NK-92 (cell line): ENCODE results near the gene ARHGEF26.
"Not testable (repeated sequence)": the region's sequence is repeated elsewhere in the genome, so short reads cannot be mapped to it uniquely, and the experiment has no call there.

Experiments
- DNase-seq: peaks from one replicate; lab custom pipeline; 2025; ENCODE audit not compliant: unreplicated experiment; lab: John Stamatoyannopoulos, UW

The ARHGEF26 gene, protein sequence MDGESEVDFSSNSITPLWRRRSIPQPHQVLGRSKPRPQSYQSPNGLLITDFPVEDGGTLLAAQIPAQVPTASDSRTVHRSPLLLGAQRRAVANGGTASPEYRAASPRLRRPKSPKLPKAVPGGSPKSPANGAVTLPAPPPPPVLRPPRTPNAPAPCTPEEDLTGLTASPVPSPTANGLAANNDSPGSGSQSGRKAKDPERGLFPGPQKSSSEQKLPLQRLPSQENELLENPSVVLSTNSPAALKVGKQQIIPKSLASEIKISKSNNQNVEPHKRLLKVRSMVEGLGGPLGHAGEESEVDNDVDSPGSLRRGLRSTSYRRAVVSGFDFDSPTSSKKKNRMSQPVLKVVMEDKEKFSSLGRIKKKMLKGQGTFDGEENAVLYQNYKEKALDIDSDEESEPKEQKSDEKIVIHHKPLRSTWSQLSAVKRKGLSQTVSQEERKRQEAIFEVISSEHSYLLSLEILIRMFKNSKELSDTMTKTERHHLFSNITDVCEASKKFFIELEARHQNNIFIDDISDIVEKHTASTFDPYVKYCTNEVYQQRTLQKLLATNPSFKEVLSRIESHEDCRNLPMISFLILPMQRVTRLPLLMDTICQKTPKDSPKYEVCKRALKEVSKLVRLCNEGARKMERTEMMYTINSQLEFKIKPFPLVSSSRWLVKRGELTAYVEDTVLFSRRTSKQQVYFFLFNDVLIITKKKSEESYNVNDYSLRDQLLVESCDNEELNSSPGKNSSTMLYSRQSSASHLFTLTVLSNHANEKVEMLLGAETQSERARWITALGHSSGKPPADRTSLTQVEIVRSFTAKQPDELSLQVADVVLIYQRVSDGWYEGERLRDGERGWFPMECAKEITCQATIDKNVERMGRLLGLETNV

GRCh38 chr3:154120961-154121700, at the start of gene ARHGEF26:
Gene ARHGEF26 (plus strand): TSS chr3:154121390. CDS start chr3:154121993, 603 bp downstream.
- no peak for DNase-seq

DNA sequence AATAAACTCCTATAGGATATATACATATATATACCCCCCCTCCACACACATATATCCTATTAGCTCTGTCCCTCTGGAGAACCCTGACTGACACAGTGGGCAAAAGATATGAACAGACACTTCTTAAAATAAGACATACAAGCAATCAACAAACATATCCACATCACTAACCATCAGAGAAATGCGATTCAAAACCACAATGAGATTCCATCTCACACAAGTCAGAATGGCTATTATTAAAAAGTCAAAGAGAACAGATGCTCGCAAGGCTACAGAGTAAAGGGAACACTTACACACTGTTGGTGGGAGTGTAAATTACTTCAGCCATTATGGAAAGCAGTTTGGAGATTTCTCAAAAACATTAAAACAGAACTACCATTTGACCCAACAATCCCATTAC, 46.2 kb upstream of the ARHGEF26 start:
- no peak for DNase-seq

GRCh38 chr3:154078672-154079071, 42.5 kb upstream of the ARHGEF26 start:
- DNase-seq = no peak

GRCh38 chr3:154081305-154081704, 39.9 kb upstream of the ARHGEF26 start:
- no peak for DNase-seq

DNA sequence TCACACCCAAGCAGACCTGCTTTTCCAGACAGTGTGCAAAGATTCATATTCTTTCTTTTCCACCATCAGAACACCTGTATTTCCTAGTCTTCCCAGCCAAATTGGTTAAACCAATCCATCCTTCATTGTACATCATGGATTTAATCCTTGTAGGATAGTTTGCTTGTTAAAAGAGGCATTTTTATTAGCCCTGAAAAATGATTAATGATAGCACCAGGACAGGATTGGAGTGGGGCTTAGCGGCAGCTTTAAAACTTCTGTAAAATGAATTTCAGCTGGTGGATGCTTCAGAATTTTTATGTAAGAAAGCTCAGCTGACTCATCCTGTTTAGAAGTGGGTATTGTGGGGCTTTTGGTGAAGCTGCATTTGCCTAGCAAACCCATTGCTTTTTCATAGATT, 36.1 kb upstream of the ARHGEF26 start:
- no peak for DNase-seq

DNA sequence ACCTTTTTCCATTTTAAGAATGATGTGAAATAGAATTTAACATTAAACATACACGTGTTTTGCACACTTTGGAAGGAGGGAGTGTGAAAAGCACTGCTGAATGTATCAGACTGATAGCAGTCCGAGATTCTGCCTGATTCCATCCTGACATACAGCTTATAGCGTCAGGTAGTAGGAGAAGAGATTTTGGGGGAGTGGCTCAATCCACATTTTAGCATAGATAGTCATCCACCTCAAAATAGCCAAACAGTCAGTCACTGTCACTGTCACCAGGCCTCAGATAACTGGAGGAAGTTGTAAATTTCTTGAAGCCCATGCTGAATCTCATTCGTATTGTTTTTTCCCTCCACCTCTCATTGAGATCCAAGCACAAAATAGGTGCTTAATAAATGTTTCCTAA, 35.4 kb upstream of the ARHGEF26 start:
- DNase-seq = no peak

DNA sequence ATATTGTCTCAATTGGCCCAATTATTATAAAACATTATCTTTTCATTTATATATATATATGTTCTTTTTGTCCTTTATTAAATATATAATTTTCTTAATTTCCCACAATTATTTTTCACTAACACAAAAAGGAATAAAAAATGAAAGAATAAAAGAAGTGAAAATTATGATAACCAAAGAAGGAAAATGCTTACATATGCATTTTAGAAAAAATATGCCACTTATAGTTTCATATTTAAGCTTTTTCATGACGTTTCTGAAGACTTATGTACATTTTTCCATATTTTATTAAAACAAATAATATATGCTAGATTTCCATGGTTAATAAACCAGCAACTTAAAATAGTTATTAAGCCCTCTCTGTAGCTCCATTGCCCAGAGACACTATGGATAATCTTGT, 34.9 kb upstream of the ARHGEF26 start:
- no peak for DNase-seq

- not testable (repeated sequence) for DNase-seq
Observed at GRCh38 chr3:154087756-154088480, 33.3 kb upstream of the ARHGEF26 start.

- DNase-seq = no peak
Observed at GRCh38 chr3:154089421-154090420, 31.5 kb upstream of the ARHGEF26 start.

DNA sequence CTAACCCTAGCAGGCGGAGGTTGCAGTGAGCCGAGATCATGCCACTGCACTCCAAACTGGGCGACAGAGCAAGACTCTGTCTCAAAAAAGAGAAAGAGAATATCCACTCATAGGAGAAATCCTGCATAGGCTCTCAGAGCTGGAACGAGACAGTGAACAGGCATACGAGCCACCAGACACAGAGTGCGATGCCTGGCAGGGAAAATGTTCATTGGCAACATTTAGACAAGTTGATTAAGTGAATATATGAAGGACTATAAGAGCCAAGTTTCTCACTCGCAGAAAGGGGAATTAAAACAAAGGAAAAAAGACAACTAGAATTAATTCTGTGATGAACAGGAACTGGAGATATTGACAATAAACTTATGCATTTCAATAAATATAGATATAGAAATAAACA, 27.1 kb upstream of the ARHGEF26 start:
- DNase-seq = no peak

GRCh38 chr3:154095832-154096421, 25.3 kb upstream of the ARHGEF26 start:
- no peak for DNase-seq

GRCh38 chr3:154098376-154098775, 22.8 kb upstream of the ARHGEF26 start:
- DNase-seq = no peak

DNA sequence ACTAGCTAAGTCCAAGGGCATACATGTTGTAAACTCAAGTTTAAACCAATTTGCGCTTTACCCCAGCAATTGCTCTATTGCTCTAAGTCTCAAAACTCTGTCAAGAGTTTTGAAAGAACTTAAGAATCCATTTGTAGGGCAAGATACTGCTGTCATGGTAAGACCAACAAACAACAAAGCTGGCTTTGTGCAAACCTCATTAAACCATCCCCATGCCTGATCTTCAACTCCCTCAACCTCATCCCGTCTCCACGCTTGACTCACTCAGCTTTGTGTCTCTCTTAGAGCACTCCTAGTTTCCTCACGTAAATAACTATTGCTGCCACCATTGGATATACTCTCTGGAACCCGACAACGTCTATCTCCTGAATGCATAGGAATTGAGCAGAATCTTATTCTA, 20.6 kb upstream of the ARHGEF26 start:
- no peak for DNase-seq

- DNase-seq = no peak
Observed at GRCh38 chr3:154101250-154101649, 19.9 kb upstream of the ARHGEF26 start.

DNA sequence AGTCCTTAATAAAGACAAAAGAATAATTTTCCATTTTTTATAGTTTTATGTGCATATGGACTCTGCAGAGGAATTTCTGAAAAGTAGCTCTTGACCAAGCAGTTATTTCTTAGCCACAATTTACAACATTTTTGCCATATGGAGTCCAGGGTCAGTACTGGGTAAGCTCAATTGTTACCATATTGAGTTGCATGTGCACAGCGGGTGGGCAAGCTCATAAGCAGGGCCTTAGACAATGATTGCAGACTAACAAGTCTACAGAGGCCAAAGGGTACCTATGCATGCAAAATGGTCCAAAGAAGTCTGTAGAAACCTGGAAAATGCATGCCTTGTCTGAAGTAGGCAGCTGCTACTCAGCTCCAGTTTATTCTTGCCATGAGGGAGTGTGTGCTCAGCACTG, 19.0 kb upstream of the ARHGEF26 start:
- no peak for DNase-seq

- DNase-seq = no peak
Observed at GRCh38 chr3:154105218-154105975, 15.8 kb upstream of the ARHGEF26 start.

DNA sequence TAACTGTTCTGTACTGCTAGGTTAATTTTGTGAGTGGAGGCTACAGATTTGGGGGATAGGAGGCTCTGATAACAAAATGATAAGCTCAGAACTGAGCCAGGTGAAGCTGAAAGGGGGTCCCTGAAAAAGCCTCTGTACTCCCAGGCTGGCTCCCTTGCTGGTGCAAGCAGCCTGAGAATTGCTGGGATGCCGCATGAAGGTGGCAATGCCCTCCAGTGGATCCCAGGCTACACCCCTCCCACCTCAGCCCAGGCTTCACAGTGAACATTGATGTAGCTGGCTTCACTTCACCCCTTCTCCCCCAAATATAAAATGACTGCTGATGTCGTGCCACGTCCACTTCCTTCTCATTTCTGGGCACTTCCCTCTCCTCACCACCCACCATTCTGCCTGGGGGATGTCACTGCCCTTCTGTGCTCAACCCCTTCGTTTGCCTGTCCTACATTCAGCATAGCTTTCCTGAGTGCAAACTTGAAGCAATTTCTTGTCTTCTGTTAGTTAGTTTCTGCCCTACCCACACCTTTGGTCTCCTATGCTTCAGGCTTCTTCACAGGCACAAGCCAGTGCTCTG, 9.7 kb upstream of the ARHGEF26 start:
- DNase-seq = no peak
